H1 (cell line): Measurements from ENCODE around the gene TBC1D22A. TPM values are rescaled to one million over a fixed set of nuclear protein-coding genes. Genes with fewer than 3 reads are reported as not detected.

Experiments used
- CTCF ChIA-PET: fragments of 300-600 bp; sonication (Branson Sonifier 250); formaldehyde crosslinking; loops from one replicate; lab custom pipeline; 2021; ENCODE audit not compliant: partially characterized antibody; lab: Charles Lee
- POLR2A ChIA-PET: fragments of 300-600 bp; sonication (Branson Sonifier 250); formaldehyde crosslinking; loops from one replicate; lab custom pipeline; 2021; ENCODE audit warnings: inconsistent platforms; ENCODE audit not compliant: partially characterized antibody; lab: Charles Lee
- DNase-seq, 2 experiments: peaks; one replicate each; pipeline versions ENCODE4 v3.0.0 to v3.0.0-alpha.2; 2010 to 2022; ENCODE audit warnings: low spot score in 2 of 2, low read depth in 1 of 2, mixed read lengths in 1 of 2
- FAIRE-seq: peaks from 2 replicates; lab custom pipeline; 2011; peaks lifted over from hg19 to GRCh38; lab: Jason Lieb, UNC
- H2AFZ ChIP-seq: 2 replicates; pipeline ENCODE4 v1.8.1; 2012; ENCODE audit warnings: low read length, inconsistent platforms
- H2AK5ac ChIP-seq: 2 replicates; pipeline ENCODE4 v1.6.1; 2013; ENCODE audit warnings: low read depth, low read length
- H2BK120ac ChIP-seq: replicated peaks from 2 replicates; pipeline ENCODE3; 2013; ENCODE audit warnings: low read depth, low read length, inconsistent platforms
- H2BK12ac ChIP-seq: 2 replicates; pipeline ENCODE4 v1.6.1; 2013; ENCODE audit warnings: low read depth, low read length
- H2BK15ac ChIP-seq: 2 replicates; pipeline ENCODE4 v1.6.1; 2013; ENCODE audit warnings: low read length
- H2BK20ac ChIP-seq: 2 replicates; pipeline ENCODE4 v1.6.1; 2013; ENCODE audit warnings: low read length
- H2BK5ac ChIP-seq: 2 replicates; pipeline ENCODE4 v1.6.1; 2013; ENCODE audit warnings: low read depth, low read length
- H3K14ac ChIP-seq: 2 replicates; pipeline ENCODE4 v1.6.1; 2013; ENCODE audit warnings: inconsistent platforms; ENCODE audit not compliant: insufficient read length
- H3K18ac ChIP-seq: 2 replicates; pipeline ENCODE4 v1.6.1; 2013; ENCODE audit warnings: low read length; ENCODE audit errors: extremely low read depth
- H3K23ac ChIP-seq: 2 replicates; pipeline ENCODE4 v1.6.1; 2013; ENCODE audit warnings: inconsistent platforms; ENCODE audit not compliant: insufficient read length
- H3K23me2 ChIP-seq: 2 replicates; pipeline ENCODE4 v1.6.1; 2013; ENCODE audit warnings: low read depth, low read length
- H3K27ac ChIP-seq: 2 replicates; pipeline ENCODE4 v1.6.1; 2011; ENCODE audit warnings: low read depth, low read length, inconsistent platforms
- H3K27me3 ChIP-seq, 4 experiments: replicated peaks in 1 of 4; 1 replicate in 1 of 4; 2 replicates in 3 of 4; pipeline versions ENCODE4 v1.6.1 to v1.8.1; 2011 to 2013; ENCODE audit warnings: low read length in 3 of 4, mild to moderate bottlenecking in 3 of 4, inconsistent platforms in 2 of 4, mixed read lengths in 2 of 4, moderate library complexity in 1 of 4; ENCODE audit not compliant: control insufficient read depth in 3 of 4, insufficient read depth in 3 of 4; ENCODE audit errors: extremely low read depth in 1 of 4
- H3K36me3 ChIP-seq, 4 experiments: 2 replicates each; pipeline versions ENCODE4 v1.6.1 to v1.8.1; 2011 to 2013; ENCODE audit warnings: mild to moderate bottlenecking in 4 of 4, low read length in 3 of 4, moderate library complexity in 2 of 4, control low read depth in 1 of 4, inconsistent platforms in 1 of 4; ENCODE audit not compliant: insufficient read depth in 4 of 4, control insufficient read depth in 2 of 4
- H3K4ac ChIP-seq: replicated peaks from 2 replicates; pipeline ENCODE3; 2013; ENCODE audit warnings: low read length, low read depth, mixed read lengths, inconsistent platforms; ENCODE audit not compliant: insufficient read length
- H3K4me1 ChIP-seq, 4 experiments: replicated peaks in 1 of 4; 1 replicate in 1 of 4; 2 replicates in 3 of 4; pipeline versions ENCODE4 v1.6.1 to v1.8.1; 2011 to 2013; ENCODE audit warnings: low read length in 3 of 4, inconsistent platforms in 2 of 4, mixed read lengths in 1 of 4; ENCODE audit not compliant: insufficient read depth in 4 of 4, control insufficient read depth in 3 of 4
- H3K4me2 ChIP-seq, 2 experiments: 2 replicates each; pipeline versions ENCODE4 v1.6.1 to v1.8.1; 2011 to 2013; ENCODE audit warnings: low read depth in 2 of 2, low read length in 2 of 2, control low read depth in 1 of 2, inconsistent platforms in 1 of 2, mild to moderate bottlenecking in 1 of 2; ENCODE audit not compliant: insufficient read depth in 1 of 2
- H3K4me3 ChIP-seq, 4 experiments: fragments of 200-600, 300-600 bp in 1 of 4; sonication (generic), shearing (Covaris generic), sonication (Bioruptor Twin) in 1 of 4; 2 replicates each; pipeline versions ENCODE4 v1.5.1 to v1.8.1; 2011 to 2016; ENCODE audit warnings: low read length in 4 of 4, low read depth in 3 of 4, control low read depth in 2 of 4, inconsistent platforms in 2 of 4, mild to moderate bottlenecking in 2 of 4, mixed read lengths in 1 of 4, moderate library complexity in 1 of 4; ENCODE audit not compliant: insufficient read depth in 2 of 4; ENCODE audit errors: extremely low read depth in 1 of 4
- H3K56ac ChIP-seq: replicated peaks from 2 replicates; pipeline ENCODE3; 2013; ENCODE audit warnings: low read depth, mild to moderate bottlenecking, mixed read lengths, low read length, inconsistent platforms; ENCODE audit not compliant: insufficient read length
- H3K79me1 ChIP-seq: 2 replicates; pipeline ENCODE4 v1.6.1; 2013; ENCODE audit warnings: low read depth, low read length, control low read depth
- H3K79me2 ChIP-seq, 2 experiments: 2 replicates each; pipeline versions ENCODE4 v1.6.1 to v1.8.1; 2012 to 2013; ENCODE audit warnings: low read length in 2 of 2, mild to moderate bottlenecking in 2 of 2, inconsistent platforms in 1 of 2; ENCODE audit not compliant: insufficient read depth in 2 of 2, control insufficient read depth in 1 of 2
- H3K9ac ChIP-seq, 4 experiments: replicated peaks in 1 of 4; 1 replicate in 1 of 4; 2 replicates in 3 of 4; pipeline versions ENCODE4 v1.6.1 to v1.8.1; 2011 to 2013; ENCODE audit warnings: low read depth in 3 of 4, low read length in 3 of 4, control low read depth in 2 of 4, mild to moderate bottlenecking in 2 of 4, moderate library complexity in 2 of 4, inconsistent platforms in 1 of 4; ENCODE audit errors: extremely low read depth in 1 of 4
- H3K9me3 ChIP-seq, 2 experiments: 2 replicates each; pipeline versions ENCODE4 v1.6.1 to v1.8.1; 2012 to 2013; ENCODE audit warnings: mild to moderate bottlenecking in 2 of 2, moderate library complexity in 2 of 2, control low read depth in 1 of 2, inconsistent platforms in 1 of 2, low read depth in 1 of 2, low read length in 1 of 2, mixed read lengths in 1 of 2; ENCODE audit not compliant: insufficient read depth in 2 of 2
- H4K20me1 ChIP-seq, 2 experiments: replicated peaks in 1 of 2; 2 replicates each; pipeline versions ENCODE3 to v1.8.1; 2011 to 2013; ENCODE audit warnings: inconsistent platforms in 2 of 2, low read length in 2 of 2, mild to moderate bottlenecking in 1 of 2; ENCODE audit not compliant: insufficient read depth in 2 of 2, control insufficient read depth in 1 of 2
- H4K5ac ChIP-seq: 2 replicates; pipeline ENCODE4 v1.6.1; 2013; ENCODE audit warnings: low read length, low read depth, mixed read lengths, inconsistent platforms; ENCODE audit not compliant: insufficient read length
- H4K8ac ChIP-seq: 2 replicates; pipeline ENCODE4 v1.8.0; 2013; ENCODE audit warnings: mild to moderate bottlenecking, moderate library complexity, low read length, inconsistent platforms; ENCODE audit not compliant: insufficient read depth; ENCODE audit errors: extremely low read depth
- H4K91ac ChIP-seq: replicated peaks from 2 replicates; pipeline ENCODE3; 2013; ENCODE audit warnings: low read length, mixed read lengths, inconsistent platforms; ENCODE audit not compliant: insufficient read length
- BRCA1 ChIP-seq: IDR thresholded peaks from 2 replicates; pipeline ENCODE4 v1.6.1; 2012; ENCODE audit warnings: low read depth, low read length, improper control_type of control experiment
- EP300 ChIP-seq, 2 experiments: IDR thresholded peaks; 1 replicate in 1 of 2; 2 replicates in 1 of 2; pipeline ENCODE4 v1.6.1; 2011 to 2012; ENCODE audit warnings: low read depth in 2 of 2, low read length in 2 of 2, mild to moderate bottlenecking in 2 of 2, borderline replicate concordance in 1 of 2, inconsistent platforms in 1 of 2, moderate library complexity in 1 of 2
- GABPA ChIP-seq: IDR thresholded peaks from 2 replicates; pipeline ENCODE4 v1.6.1; 2011; ENCODE audit warnings: mild to moderate bottlenecking, low read length, moderate library complexity, borderline replicate concordance; ENCODE audit not compliant: insufficient read depth
- MAX ChIP-seq: IDR thresholded peaks from 2 replicates; pipeline ENCODE4 v1.6.1; 2012; ENCODE audit warnings: inconsistent platforms
- RXRA ChIP-seq: IDR thresholded peaks from 2 replicates; pipeline ENCODE4 v1.6.1; 2011; ENCODE audit warnings: low read depth, mild to moderate bottlenecking, low read length, moderate library complexity; ENCODE audit not compliant: insufficient read depth
- TCF12 ChIP-seq: IDR thresholded peaks from 2 replicates; pipeline ENCODE4 v1.6.1; 2011; ENCODE audit warnings: low read depth, mild to moderate bottlenecking, low read length
- TEAD4 ChIP-seq: IDR thresholded peaks from 2 replicates; pipeline ENCODE4 v1.6.1; 2012; ENCODE audit warnings: low read depth, low read length, inconsistent platforms, mixed read lengths
- WGBS, 2 experiments: shearing (Covaris generic) in 1 of 2; methylation state at CpG; one replicate each; pipeline versions ENCODE4 v1.1.6 to v1.1.7; 2013 to 2015; ENCODE audit warnings: low lambda C conversion rate in 2 of 2, mixed read lengths in 2 of 2, inconsistent platforms in 1 of 2, low coverage in 1 of 2, missing lambda C conversion rate in 1 of 2; ENCODE audit not compliant: insufficient replicate concordance in 2 of 2, insufficient coverage in 1 of 2, insufficient read length in 1 of 2; ENCODE audit errors: extremely low coverage in 1 of 2, missing lambda C conversion rate in 1 of 2; 5-methylcytosine and 5-hydroxymethylcytosine counted together
- polyA plus RNA-seq, 7 experiments: library from polyadenylated mRNA; depleted of rRNA in 3 of 7; stranded (reverse) in 5 of 7; unstranded in 2 of 7; fragments of >200 nt in 5 of 7; fragments of 200-250 nt in 2 of 7; gene quantifications; 1 replicate in 5 of 7; 2 replicates in 1 of 7; 4 replicates in 1 of 7; pipeline versions ENCODE4 v1.2.1 to v1.2.3, GENCODE V29; 2011 to 2013; ENCODE audit warnings: missing spikeins in 2 of 7, mixed read lengths in 2 of 7
- total RNA-seq: library from RNA; stranded (reverse); fragmentation: NEBNext Ultra II Directional; extraction: Animal tissue kit (Norgen Biotek cat#: 25700); gene quantifications from 2 replicates; pipeline ENCODE4 v1.2.1, GENCODE V29; 2021
- TF ChIP-seq, protein P1 (sequence below): IDR thresholded peaks from 2 replicates; pipeline ENCODE4 v1.6.1; 2012; ENCODE audit warnings: low read length, inconsistent platforms

The TBC1D22A gene
- total and polyA plus RNA-seq, 2 of the 8 experiments (the other 6 are each of a cell fraction or from before 2014, with no cell fraction given): 11.9 to 18.4 TPM

DNA sequence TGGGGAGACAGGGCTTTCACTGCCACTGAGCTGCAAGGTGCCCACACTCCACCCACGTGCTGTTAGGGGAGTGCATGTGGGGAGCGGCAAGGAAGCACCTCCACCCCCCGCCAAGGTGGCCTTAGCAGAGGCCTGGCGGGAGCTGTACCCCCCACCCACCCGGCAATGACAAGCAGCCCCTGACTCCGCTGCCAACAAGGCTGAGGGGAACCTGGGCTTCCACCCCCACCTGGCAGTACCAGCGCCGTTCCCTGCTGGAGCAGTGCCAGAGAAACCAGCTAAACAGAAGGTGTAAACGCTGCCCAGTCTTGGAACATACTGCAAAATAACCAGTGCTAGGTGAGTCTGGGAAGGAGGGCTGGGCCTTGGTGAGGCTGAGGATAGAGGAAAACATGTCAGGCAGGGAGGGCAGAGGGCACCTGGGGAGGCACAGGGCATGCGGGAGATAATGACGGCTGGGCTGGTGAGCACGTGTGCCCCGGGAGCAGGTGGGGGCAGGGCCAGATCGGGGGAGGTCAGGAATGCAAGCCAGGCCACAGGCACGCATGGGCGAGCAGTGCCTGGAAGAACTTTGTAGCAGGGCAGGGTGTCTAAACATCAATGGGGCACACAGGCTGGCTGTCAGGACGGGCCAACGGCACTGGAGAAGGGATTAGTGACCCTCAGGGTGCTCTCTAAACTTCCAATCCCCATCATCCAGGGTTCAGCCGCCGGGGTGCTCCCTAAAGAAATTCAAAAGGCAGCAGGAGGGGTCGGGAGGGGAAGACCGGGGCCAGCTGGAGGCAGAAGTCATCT lies 31.0 kb upstream of the TBC1D22A start:
- CTCF ChIA-PET: interaction anchor here (0.8 to 1.4 kb wide), 3 partner anchors 27 to 96 kb away, joined by 3 to 4 read pairs (median 3); no protein-coding TSS in a partner anchor
- TF ChIP-seq TEAD4: peak; percentile 90
- TF ChIP-seq BRCA1: no peak
- TF ChIP-seq, protein P1, sequence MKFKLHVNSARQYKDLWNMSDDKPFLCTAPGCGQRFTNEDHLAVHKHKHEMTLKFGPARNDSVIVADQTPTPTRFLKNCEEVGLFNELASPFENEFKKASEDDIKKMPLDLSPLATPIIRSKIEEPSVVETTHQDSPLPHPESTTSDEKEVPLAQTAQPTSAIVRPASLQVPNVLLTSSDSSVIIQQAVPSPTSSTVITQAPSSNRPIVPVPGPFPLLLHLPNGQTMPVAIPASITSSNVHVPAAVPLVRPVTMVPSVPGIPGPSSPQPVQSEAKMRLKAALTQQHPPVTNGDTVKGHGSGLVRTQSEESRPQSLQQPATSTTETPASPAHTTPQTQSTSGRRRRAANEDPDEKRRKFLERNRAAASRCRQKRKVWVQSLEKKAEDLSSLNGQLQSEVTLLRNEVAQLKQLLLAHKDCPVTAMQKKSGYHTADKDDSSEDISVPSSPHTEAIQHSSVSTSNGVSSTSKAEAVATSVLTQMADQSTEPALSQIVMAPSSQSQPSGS: no peak
- 0 out of 2 replicates have a peak, but pooled peaks have one; percentile 54 for TF ChIP-seq GABPA
- no peak for TF ChIP-seq RXRA
- peak; percentile 96 for TF ChIP-seq MAX
- no peak for TF ChIP-seq EP300 (IDR thresholded peaks at IDR 0.05; ENCODE audit: borderline replicate concordance in 1 of 2, low read depth in 2 of 2, low read length in 2 of 2)
- TF ChIP-seq TCF12: 0 out of 2 replicates have a peak, but pooled peaks have one; percentile 36

More for the DNA sequence above, 31.0 kb upstream of the TBC1D22A start:
- H3K23me2 ChIP-seq: no peaks in the 10 kb centered on the region
- peak in 1 of 2 experiments; percentile 55 for DNase-seq
- no peak overlapping the region for H2BK20ac ChIP-seq
- 0 out of 2 replicates have a peak overlapping the region, but pooled peaks have one; percentile 10 for H2BK5ac ChIP-seq
- FAIRE-seq: no peak
- H3K79me1 ChIP-seq: peaks cover 17% of the 10 kb centered on the region
- H2BK12ac ChIP-seq: no peak overlapping the region
- no peaks in the 10 kb centered on the region for H3K27me3 ChIP-seq
- H2AK5ac ChIP-seq: no peak overlapping the region
- H4K8ac ChIP-seq: no peak overlapping the region
- peak overlapping the region; percentile 76 for H4K91ac ChIP-seq
- peaks cover 0 to 54% of the 10 kb centered on the region in 2 experiments; a peak in 3 of 4 replicates for H3K79me2 ChIP-seq
- no peak overlapping the region for H3K14ac ChIP-seq
- POLR2A ChIA-PET: interaction anchor here (1.2 to 1.7 kb wide), 3 partner anchors 10 to 31 kb away, joined by 3 to 4 read pairs (median 3); partner anchors contain the start of gene TBC1D22A
- H4K5ac ChIP-seq: no peak overlapping the region
- no peak overlapping the region for H3K27ac ChIP-seq
- no peak overlapping the region for H3K4ac ChIP-seq
- H3K36me3 ChIP-seq: no peaks in the 10 kb centered on the region
- H3K56ac ChIP-seq: no peak overlapping the region
- no peak overlapping the region for H2AFZ ChIP-seq
- no peak overlapping the region for H3K4me3 ChIP-seq
- H3K9ac ChIP-seq: no peak overlapping the region; a peak in 1 of 7 replicates
- H3K4me2 ChIP-seq: peak overlapping the region; percentile 13 to 40; a peak in 3 of 4 replicates
- no peak overlapping the region for H3K23ac ChIP-seq
- H3K18ac ChIP-seq: no peak overlapping the region; the same call in 1 of the 2 replicates
- peaks cover 0 to 38% of the 10 kb centered on the region in 2 experiments for H4K20me1 ChIP-seq
- peaks cover 5 to 20% (median 16%) of the 10 kb centered on the region in 4 experiments for H3K4me1 ChIP-seq
- H2BK120ac ChIP-seq: no peak overlapping the region
- 62% methylated on average over 21 of the region's 22 CpGs; no CpG with 5 or more reads in 1 of the 2 experiments for WGBS, 2 experiments
- no peak overlapping the region; the same call in 1 of the 2 replicates for H2BK15ac ChIP-seq
- H3K9me3 ChIP-seq: no peaks in the 10 kb centered on the region
